GM10266 (cell line): Measurements from ENCODE around the gene CHST10.
"Not testable (repeated sequence)": the region's sequence is repeated elsewhere in the genome, so short reads cannot be mapped to it uniquely, and the experiment has no call there.

Experiments used
- DNase-seq: peaks from one replicate; pipeline ENCODE4 v3.0.0; 2012; ENCODE audit errors: extremely low spot score
- TF ChIP-seq, protein P1 (sequence below): IDR thresholded peaks from 2 replicates; pipeline ENCODE4 v1.5.1; 2012; ENCODE audit warnings: mild to moderate bottlenecking, low read depth; ENCODE audit not compliant: control insufficient read depth, insufficient read depth; ENCODE audit errors: missing control alignments

CHST10 gene

DNA sequence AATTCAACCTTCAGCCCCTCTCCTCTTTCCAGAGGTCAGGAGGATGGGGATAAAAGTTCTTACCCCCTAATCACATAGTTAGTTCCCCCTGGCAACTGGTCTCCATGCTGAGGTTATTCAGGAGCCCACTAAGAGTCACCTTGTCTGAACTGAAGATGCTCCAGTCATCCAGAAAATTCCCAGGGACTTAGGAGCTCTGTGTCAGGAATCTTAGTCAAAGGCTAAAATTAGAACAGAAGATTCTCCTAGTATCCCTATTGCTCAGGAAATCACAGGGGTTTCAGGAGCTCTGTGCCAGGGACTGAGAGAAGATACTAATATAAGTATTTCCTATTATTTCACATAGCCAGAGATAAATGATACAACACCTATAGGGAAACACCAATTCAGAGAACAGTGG lies 57.9 kb downstream of the CHST10 start:
- DNase-seq = no peak
- TF ChIP-seq, protein P1, sequence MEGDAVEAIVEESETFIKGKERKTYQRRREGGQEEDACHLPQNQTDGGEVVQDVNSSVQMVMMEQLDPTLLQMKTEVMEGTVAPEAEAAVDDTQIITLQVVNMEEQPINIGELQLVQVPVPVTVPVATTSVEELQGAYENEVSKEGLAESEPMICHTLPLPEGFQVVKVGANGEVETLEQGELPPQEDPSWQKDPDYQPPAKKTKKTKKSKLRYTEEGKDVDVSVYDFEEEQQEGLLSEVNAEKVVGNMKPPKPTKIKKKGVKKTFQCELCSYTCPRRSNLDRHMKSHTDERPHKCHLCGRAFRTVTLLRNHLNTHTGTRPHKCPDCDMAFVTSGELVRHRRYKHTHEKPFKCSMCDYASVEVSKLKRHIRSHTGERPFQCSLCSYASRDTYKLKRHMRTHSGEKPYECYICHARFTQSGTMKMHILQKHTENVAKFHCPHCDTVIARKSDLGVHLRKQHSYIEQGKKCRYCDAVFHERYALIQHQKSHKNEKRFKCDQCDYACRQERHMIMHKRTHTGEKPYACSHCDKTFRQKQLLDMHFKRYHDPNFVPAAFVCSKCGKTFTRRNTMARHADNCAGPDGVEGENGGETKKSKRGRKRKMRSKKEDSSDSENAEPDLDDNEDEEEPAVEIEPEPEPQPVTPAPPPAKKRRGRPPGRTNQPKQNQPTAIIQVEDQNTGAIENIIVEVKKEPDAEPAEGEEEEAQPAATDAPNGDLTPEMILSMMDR = no peak

DNA sequence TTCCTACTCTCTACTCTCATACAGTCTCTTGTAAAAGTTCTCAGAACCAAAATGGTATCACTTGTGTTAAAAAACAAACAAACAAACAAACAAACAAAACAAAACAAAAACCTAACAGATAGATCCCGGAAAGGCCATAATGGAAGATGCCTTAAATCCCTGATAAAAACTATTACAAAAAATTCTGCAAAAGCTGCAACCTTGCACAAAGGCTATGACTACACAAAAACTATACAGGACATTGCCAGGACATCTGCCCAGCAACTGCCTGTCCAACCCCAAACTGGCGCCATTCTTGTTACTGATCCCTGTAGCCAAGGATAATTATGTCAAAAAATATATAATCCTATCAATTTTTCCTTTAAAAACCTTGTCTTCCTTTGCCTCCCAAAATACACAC lies 58.9 kb downstream of the CHST10 start:
- no peak for DNase-seq
- TF ChIP-seq, protein P1 = no peak

DNA sequence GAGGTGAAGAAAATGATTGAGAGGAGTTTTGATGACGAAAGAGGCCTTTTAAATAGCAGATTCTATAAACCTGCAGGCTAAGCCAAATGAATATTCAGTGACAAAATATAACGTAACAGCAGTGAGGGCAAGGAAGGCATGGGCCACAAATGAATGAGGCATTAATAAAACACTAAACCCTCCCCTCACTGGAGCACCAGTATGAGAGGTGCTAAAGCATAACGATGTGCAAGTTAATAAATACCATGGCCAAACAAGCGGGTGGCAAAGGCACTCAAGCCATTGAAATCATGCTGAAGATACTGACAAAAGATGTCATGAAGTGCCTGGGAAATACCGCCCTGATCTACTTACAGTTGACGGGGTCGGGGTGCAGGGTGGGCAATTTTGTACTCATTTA lies 64.9 kb downstream of the CHST10 start:
- DNase-seq = no peak
- TF ChIP-seq, protein P1 = no peak

DNA sequence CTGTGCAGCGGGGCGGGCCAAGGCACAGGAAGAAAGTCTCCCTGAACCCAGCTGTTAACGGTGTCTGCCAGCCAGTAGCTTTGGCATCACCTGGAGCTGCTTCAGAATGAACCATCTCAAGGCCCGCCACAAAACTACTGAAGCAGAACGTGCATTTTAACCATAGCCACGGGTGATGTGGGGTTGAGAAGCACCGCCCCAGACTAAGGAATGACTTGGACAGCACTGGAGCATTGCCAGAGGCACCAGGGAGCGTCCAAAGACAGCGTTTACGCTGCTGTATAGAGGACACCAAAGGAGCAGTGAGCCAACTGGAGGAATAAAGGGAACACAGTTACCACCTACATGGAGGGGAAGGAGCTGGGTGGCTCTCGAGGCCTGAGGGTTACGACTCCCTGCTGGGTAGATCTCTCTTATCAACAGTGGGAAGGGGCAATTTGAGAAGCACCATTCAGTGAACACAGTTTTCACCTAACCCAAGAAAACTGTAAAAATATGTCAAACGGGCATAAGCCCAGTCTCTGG lies 66.7 kb downstream of the CHST10 start:
- DNase-seq = no peak
- TF ChIP-seq, protein P1 = no peak

- not testable (repeated sequence) for DNase-seq
Measured at GRCh38 chr2:100345144-100345543, 72.3 kb downstream of the CHST10 start.

- DNase-seq = no peak
- TF ChIP-seq, protein P1 = no peak
Measured at GRCh38 chr2:100344433-100344832, 73.0 kb downstream of the CHST10 start.

DNA sequence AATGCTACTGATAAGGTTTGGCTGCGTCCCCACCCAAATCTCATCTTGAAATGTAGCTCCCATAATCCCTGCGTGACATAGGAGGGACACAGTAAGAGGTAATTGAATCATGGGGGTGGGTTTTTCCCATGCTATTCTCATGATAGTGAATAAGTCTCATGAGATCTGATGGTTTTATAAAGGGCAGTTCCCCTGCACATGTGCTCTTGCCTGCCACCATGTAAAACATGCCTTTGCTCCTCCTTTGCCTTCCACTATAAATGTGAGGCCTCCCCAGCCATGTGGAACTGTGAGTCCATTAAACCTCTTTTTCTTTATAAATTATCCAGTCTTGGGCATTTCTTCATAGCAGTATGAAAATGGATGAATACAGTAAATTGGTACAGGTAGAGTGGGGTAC lies 75.0 kb downstream of the CHST10 start:
- DNase-seq = not testable (repeated sequence)
